Liver (tissue), 9 donors: ENCODE results near the gene CD6. TPM values are rescaled to one million over a fixed set of nuclear protein-coding genes. Genes with fewer than 3 reads are reported as not detected.

Experiments
- DNase-seq: peaks from one replicate; pipeline ENCODE4 v3.0.0-alpha.2; 2017; ENCODE audit warnings: low spot score
- H3K27ac ChIP-seq, 2 donors: one replicate each; pipeline ENCODE4 v1.7.0; 2013; ENCODE audit warnings: inconsistent platforms in 2 of 2, low read length in 2 of 2, control low read depth in 1 of 2, low read depth in 1 of 2, mild to moderate bottlenecking in 1 of 2
- H3K27me3 ChIP-seq, 4 donors: one replicate each; pipeline versions ENCODE4 v1.6.1 to v1.7.0; 2013; ENCODE audit warnings: low read length in 3 of 4, inconsistent platforms in 1 of 4, mild to moderate bottlenecking in 1 of 4, moderate library complexity in 1 of 4; ENCODE audit not compliant: control insufficient read depth in 4 of 4, insufficient read depth in 4 of 4
- H3K36me3 ChIP-seq, 4 donors: one replicate each; pipeline versions ENCODE4 v1.6.1 to v1.7.0; 2013; ENCODE audit warnings: low read length in 3 of 4, mild to moderate bottlenecking in 3 of 4, low read depth in 1 of 4, moderate library complexity in 1 of 4; ENCODE audit not compliant: control insufficient read depth in 4 of 4, insufficient read depth in 3 of 4
- H3K4me1 ChIP-seq, 4 donors: one replicate each; pipeline versions ENCODE4 v1.6.1 to v1.7.0; 2013; ENCODE audit warnings: low read length in 3 of 4, mild to moderate bottlenecking in 3 of 4, moderate library complexity in 1 of 4; ENCODE audit not compliant: control insufficient read depth in 4 of 4, insufficient read depth in 4 of 4
- H3K4me3 ChIP-seq, 3 donors: one replicate each; pipeline versions ENCODE4 v1.6.1 to v1.7.0; 2013; ENCODE audit warnings: low read length in 3 of 3, control low read depth in 1 of 3, low read depth in 1 of 3, mild to moderate bottlenecking in 1 of 3
- H3K9ac ChIP-seq, 2 donors: one replicate each; pipeline ENCODE4 v1.7.0; 2013; ENCODE audit warnings: low read length in 2 of 2, mild to moderate bottlenecking in 2 of 2, moderate library complexity in 2 of 2, control low read depth in 1 of 2, low read depth in 1 of 2
- H3K9me3 ChIP-seq, 4 donors: one replicate each; pipeline versions ENCODE4 v1.6.1 to v1.7.0; 2013; ENCODE audit warnings: low read length in 3 of 4; ENCODE audit not compliant: control insufficient read depth in 4 of 4
- FOXA2 ChIP-seq: IDR thresholded peaks from 2 replicates; pipeline ENCODE4 v1.6.1; 2016; ENCODE audit warnings: antibody characterized with exemption
- HNF4G ChIP-seq: IDR thresholded peaks from 2 replicates; pipeline ENCODE4 v1.6.1; 2016; ENCODE audit warnings: antibody characterized with exemption
- NR2F2 ChIP-seq: IDR thresholded peaks from 2 replicates; pipeline ENCODE4 v1.6.1; 2016; ENCODE audit warnings: antibody characterized with exemption
- RAD21 ChIP-seq, 2 donors: IDR thresholded peaks; 2 replicates each; pipeline ENCODE4 v1.6.1; 2016; ENCODE audit warnings: antibody characterized with exemption in 2 of 2, mild to moderate bottlenecking in 2 of 2
- RXRA ChIP-seq, 2 donors: IDR thresholded peaks; 2 replicates each; pipeline ENCODE4 v1.6.1; 2017 to 2018; ENCODE audit warnings: antibody characterized with exemption in 2 of 2, mild to moderate bottlenecking in 1 of 2
- SP1 ChIP-seq: IDR thresholded peaks from 2 replicates; pipeline ENCODE4 v1.6.1; 2018; ENCODE audit warnings: antibody characterized with exemption, mild to moderate bottlenecking
- TAF1 ChIP-seq: conservative IDR thresholded peaks from 2 replicates; pipeline ENCODE4 v1.6.1; 2016; ENCODE audit warnings: antibody characterized with exemption, mild to moderate bottlenecking
- WGBS: extraction: QIAGEN DNeasy Blood & Tissue Kit; methylation state at CpG from one replicate; pipeline ENCODE4 v1.1.7; 2013; 5-methylcytosine and 5-hydroxymethylcytosine counted together
- polyA plus RNA-seq, 2 donors: library from polyadenylated mRNA; stranded (reverse) in 1 of 2; unstranded in 1 of 2; fragments of 200-250 nt in 1 of 2; fragments of >200 nt in 1 of 2; fragmentation: Nextera tagmentation in 1 of 2; extraction: Ambion mirVana in 1 of 2; gene quantifications; one replicate each; pipeline versions ENCODE4 v1.2.1 to v1.2.3, GENCODE V29; 2013 to 2015
- total RNA-seq, 2 donors: library from RNA; depleted of rRNA; stranded (reverse); fragments of >200 nt; gene quantifications; one replicate each; pipeline ENCODE4 v1.2.3, GENCODE V29; 2014
- TF ChIP-seq, protein P1 (sequence below): fragments of 150-350 bp; IDR thresholded peaks from 2 replicates; pipeline ENCODE4 v1.5.1; 2017; ENCODE audit warnings: improper control_type of control experiment, low read depth, low read length; ENCODE audit not compliant: missing input control
- TF ChIP-seq, protein P2 (sequence below): IDR thresholded peaks from 2 replicates; pipeline ENCODE4 v1.6.1; 2016; ENCODE audit warnings: antibody characterized with exemption
- TF ChIP-seq, protein P3 (sequence below): IDR thresholded peaks from 2 replicates; pipeline ENCODE4 v1.6.1; 2016; ENCODE audit warnings: antibody characterized with exemption
- TF ChIP-seq, protein P4 (sequence below): IDR thresholded peaks from 2 replicates; pipeline ENCODE4 v1.6.1; 2016; ENCODE audit warnings: antibody characterized with exemption
- TF ChIP-seq, protein P5 (sequence below): IDR thresholded peaks from 2 replicates; pipeline ENCODE4 v1.6.1; 2016; ENCODE audit warnings: antibody characterized with exemption, mild to moderate bottlenecking
- donor health status: healthy.
- donor health status: healthy.
- donor health status: healthy.
- donor health status: healthy.
- donor health status: healthy.

Gene CD6
- total and polyA plus RNA-seq, 4 donors: 0.31 to 0.59 (median 0.45) TPM

DNA sequence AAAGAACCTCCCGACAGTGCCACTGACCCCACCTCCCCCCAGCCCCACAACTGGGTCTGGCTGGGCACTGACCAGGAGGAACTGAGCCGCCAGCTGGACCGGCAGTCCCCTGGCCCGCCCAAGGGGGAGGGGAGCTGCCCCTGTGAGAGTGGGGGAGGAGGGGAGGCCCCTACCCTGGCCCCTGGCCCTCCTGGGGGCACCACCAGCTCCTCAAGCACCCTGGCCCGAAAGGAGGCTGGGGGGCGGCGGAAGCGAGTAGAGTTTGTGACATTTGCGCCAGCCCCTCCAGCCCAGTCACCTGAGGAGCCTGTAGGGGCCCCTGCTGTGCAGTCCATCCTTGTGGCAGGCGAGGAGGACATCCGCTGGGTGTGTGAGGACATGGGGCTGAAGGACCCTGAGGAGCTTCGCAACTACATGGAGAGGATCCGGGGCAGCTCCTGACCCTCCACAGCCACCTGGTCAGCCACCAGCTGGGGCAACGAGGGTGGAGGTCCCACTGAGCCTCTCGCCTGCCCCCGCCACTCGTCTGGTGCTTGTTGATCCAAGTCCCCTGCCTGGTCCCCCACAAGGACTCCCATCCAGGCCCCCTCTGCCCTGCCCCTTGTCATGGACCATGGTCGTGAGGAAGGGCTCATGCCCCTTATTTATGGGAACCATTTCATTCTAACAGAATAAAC lies 34.9 kb upstream of the CD6 start (continued):
- no peak for TF ChIP-seq SP1
- TF ChIP-seq NR2F2: no peak

DNA sequence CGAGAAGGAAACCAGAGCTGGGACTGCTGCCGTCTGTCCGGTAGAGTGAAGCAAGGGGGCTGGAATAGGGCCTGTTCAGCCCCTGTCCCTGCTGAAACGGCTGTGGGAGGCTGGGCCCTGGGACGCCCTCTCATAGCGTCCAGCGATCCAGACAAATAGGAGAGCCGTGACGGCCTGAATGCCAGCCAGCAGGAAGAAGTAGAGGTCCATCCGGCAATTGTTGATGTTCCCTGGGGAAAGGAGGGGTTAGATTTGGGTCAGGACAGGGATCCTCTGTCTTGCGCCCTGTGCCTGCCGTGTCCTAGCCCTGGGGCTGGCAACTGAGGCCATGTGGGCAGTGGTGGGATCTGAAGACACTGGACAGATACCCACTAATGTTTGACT lies 34.3 kb upstream of the CD6 start:
- Histone ChIP-seq H3K27ac (no peak overlapping the region), H3K36me3 (peaks cover 2 to 33% (median 11%) of the 10 kb centered on the region in 4 donors), H3K4me3 (no peak overlapping the region), H3K9me3 (no peaks in the 10 kb centered on the region), H3K27me3 (no peaks in the 10 kb centered on the region), H3K4me1 (no peaks in the 10 kb centered on the region), H3K9ac (no peak overlapping the region)
- no peak for DNase-seq
- TF ChIP-seq SP1 (peak; percentile 14), RXRA (IDR thresholded peaks at IDR 0.05) (no peak), RAD21 (IDR thresholded peaks at IDR 0.05) (no peak), NR2F2 (peak; percentile 30)
- TF ChIP-seq, protein P1, sequence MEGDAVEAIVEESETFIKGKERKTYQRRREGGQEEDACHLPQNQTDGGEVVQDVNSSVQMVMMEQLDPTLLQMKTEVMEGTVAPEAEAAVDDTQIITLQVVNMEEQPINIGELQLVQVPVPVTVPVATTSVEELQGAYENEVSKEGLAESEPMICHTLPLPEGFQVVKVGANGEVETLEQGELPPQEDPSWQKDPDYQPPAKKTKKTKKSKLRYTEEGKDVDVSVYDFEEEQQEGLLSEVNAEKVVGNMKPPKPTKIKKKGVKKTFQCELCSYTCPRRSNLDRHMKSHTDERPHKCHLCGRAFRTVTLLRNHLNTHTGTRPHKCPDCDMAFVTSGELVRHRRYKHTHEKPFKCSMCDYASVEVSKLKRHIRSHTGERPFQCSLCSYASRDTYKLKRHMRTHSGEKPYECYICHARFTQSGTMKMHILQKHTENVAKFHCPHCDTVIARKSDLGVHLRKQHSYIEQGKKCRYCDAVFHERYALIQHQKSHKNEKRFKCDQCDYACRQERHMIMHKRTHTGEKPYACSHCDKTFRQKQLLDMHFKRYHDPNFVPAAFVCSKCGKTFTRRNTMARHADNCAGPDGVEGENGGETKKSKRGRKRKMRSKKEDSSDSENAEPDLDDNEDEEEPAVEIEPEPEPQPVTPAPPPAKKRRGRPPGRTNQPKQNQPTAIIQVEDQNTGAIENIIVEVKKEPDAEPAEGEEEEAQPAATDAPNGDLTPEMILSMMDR: no peak
- 75% methylated on average over 12 of the region's 12 CpGs for WGBS

DNA sequence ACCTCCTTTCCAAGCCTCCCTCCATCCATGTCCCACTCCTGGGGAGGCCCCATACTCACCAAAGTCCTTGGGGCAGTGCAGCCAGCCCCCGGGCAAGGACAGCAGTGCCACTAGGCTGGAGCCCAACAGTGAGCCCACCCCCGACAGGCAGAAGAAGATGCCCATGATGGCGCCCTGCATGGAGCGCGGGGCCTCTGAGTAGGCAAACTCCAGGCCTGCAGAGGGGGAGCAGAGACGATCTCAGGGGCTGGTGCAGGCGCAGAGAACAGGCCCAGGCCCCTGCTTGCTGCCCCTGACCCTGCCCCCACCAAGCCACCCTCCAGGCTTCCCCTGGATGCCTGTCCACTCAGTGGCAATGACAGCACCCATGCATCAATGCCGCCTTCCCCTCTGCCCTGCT lies 33.7 kb upstream of the CD6 start:
- no peak overlapping the region for H3K27ac ChIP-seq
- no peak for DNase-seq
- TF ChIP-seq, protein P2, sequence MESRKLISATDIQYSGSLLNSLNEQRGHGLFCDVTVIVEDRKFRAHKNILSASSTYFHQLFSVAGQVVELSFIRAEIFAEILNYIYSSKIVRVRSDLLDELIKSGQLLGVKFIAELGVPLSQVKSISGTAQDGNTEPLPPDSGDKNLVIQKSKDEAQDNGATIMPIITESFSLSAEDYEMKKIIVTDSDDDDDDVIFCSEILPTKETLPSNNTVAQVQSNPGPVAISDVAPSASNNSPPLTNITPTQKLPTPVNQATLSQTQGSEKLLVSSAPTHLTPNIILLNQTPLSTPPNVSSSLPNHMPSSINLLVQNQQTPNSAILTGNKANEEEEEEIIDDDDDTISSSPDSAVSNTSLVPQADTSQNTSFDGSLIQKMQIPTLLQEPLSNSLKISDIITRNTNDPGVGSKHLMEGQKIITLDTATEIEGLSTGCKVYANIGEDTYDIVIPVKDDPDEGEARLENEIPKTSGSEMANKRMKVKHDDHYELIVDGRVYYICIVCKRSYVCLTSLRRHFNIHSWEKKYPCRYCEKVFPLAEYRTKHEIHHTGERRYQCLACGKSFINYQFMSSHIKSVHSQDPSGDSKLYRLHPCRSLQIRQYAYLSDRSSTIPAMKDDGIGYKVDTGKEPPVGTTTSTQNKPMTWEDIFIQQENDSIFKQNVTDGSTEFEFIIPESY: no peak
- H3K4me1 ChIP-seq: no peaks in the 10 kb centered on the region
- no peaks in the 10 kb centered on the region for H3K9me3 ChIP-seq
- 94% methylated on average over 8 of the region's 8 CpGs for WGBS
- H3K9ac ChIP-seq: no peak overlapping the region
- peaks cover 2 to 39% (median 12%) of the 10 kb centered on the region in 4 donors for H3K36me3 ChIP-seq
- no peak overlapping the region for H3K4me3 ChIP-seq
- H3K27me3 ChIP-seq: no peaks in the 10 kb centered on the region

DNA sequence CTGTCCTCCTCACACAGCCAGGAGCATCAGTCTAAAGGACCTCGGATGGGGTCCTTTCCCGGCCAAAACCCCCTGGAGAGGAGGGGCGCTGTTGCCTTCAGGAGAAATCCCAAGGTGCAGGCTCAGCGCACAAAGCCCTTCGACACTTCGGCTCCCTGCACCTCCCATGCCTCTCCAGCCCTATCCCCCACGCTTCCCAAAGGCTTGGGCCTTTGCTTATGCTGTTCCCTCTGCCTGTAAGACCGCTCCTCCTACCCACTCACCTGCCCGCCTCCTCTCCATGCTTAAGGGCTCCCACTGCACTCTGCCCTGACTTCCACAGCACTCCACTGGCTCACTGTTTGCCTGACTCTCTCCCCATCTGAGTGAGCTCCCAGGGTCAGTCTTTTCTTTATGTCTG lies 33.0 kb upstream of the CD6 start:
- Histone ChIP-seq H3K4me3 (no peak overlapping the region), H3K9ac (no peak overlapping the region), H3K9me3 (no peaks in the 10 kb centered on the region), H3K27ac (no peak overlapping the region), H3K36me3 (peaks cover 2 to 43% (median 12%) of the 10 kb centered on the region in 4 donors), H3K4me1 (no peaks in the 10 kb centered on the region), H3K27me3 (no peaks in the 10 kb centered on the region)
- 91% methylated on average over 9 of the region's 9 CpGs for WGBS
- DNase-seq: no peak
- TF ChIP-seq, protein P3, sequence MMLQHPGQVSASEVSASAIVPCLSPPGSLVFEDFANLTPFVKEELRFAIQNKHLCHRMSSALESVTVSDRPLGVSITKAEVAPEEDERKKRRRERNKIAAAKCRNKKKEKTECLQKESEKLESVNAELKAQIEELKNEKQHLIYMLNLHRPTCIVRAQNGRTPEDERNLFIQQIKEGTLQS: no peak
- TF ChIP-seq, protein P2: no peak
- TF ChIP-seq, protein P1: no peak
- TF ChIP-seq, protein P4, sequence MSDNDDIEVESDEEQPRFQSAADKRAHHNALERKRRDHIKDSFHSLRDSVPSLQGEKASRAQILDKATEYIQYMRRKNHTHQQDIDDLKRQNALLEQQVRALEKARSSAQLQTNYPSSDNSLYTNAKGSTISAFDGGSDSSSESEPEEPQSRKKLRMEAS: no peak
- TF ChIP-seq, protein P5, sequence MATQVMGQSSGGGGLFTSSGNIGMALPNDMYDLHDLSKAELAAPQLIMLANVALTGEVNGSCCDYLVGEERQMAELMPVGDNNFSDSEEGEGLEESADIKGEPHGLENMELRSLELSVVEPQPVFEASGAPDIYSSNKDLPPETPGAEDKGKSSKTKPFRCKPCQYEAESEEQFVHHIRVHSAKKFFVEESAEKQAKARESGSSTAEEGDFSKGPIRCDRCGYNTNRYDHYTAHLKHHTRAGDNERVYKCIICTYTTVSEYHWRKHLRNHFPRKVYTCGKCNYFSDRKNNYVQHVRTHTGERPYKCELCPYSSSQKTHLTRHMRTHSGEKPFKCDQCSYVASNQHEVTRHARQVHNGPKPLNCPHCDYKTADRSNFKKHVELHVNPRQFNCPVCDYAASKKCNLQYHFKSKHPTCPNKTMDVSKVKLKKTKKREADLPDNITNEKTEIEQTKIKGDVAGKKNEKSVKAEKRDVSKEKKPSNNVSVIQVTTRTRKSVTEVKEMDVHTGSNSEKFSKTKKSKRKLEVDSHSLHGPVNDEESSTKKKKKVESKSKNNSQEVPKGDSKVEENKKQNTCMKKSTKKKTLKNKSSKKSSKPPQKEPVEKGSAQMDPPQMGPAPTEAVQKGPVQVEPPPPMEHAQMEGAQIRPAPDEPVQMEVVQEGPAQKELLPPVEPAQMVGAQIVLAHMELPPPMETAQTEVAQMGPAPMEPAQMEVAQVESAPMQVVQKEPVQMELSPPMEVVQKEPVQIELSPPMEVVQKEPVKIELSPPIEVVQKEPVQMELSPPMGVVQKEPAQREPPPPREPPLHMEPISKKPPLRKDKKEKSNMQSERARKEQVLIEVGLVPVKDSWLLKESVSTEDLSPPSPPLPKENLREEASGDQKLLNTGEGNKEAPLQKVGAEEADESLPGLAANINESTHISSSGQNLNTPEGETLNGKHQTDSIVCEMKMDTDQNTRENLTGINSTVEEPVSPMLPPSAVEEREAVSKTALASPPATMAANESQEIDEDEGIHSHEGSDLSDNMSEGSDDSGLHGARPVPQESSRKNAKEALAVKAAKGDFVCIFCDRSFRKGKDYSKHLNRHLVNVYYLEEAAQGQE: no peak
- TF ChIP-seq SP1 (no peak), HNF4G (no peak), TAF1 (no peak), FOXA2 (no peak)
